Upper lobe of left lung (tissue), 4 donors: Measurements from ENCODE around the gene FAXC.
A peak's percentile ranks its signal among the peaks of the same experiment; 100 is the strongest.

ENCODE experiments used
- CTCF ChIP-seq, 6 experiments: fragments of 450-650 bp in 4 of 6; fragments of 200-600 bp in 2 of 6; sonication (generic) in 2 of 6; IDR thresholded peaks; one replicate each; pipeline ENCODE4 v1.5.1; 2016 to 2019; ENCODE audit warnings: antibody characterized with exemption in 6 of 6
- EP300 ChIP-seq, 4 donors: sonication (generic); formaldehyde crosslinking; IDR thresholded peaks; one replicate each; pipeline ENCODE4 v1.5.1; 2017; ENCODE audit warnings: antibody characterized with exemption in 4 of 4, control low read depth in 2 of 4
- POLR2A ChIP-seq, 4 donors: fragments of 450-650 bp; IDR thresholded peaks; one replicate each; pipeline ENCODE4 v1.5.1; 2016 to 2017; ENCODE audit warnings: antibody characterized with exemption in 4 of 4, mild to moderate bottlenecking in 2 of 4
- POLR2AphosphoS5 ChIP-seq, 2 donors: sonication (generic); formaldehyde crosslinking; IDR thresholded peaks; one replicate each; pipeline ENCODE4 v1.5.1; 2017; ENCODE audit warnings: antibody characterized with exemption in 2 of 2

- peak in 3 of 6 experiments; percentile 24 to 45 (median 27) for TF ChIP-seq CTCF (IDR thresholded peaks at IDR 0.05)
- TF ChIP-seq EP300 (IDR thresholded peaks at IDR 0.05), result no peak
- no peak for TF ChIP-seq POLR2AphosphoS5 (IDR thresholded peaks at IDR 0.05)
- peak in 1 of 4 donors; percentile 55 for TF ChIP-seq POLR2A (IDR thresholded peaks at IDR 0.05)
These were observed at the start of gene FAXC for GRCh38 chr6:99349171-99350141.
